Measurements from ENCODE around the gene SV2B.

DNA sequence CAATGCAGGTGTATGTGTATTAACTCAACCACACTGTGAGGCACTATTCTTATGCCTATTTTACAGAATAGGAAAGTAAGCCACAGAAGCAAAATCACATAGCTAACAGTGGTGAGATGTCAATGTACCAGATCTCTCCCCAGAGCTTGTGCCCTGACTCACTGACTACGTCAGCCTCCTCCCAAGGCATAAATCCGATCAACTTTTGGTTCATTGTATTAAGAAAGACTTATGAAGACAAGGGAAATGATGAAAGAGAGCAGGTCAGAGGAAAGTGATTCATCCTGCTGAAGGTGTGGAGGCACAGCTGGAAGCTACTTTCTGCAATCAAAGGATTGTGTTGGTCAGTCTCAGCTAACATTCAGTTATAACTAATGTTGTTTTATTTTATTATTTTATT, 33.0 kb upstream of the SV2B start:
- TF ChIP-seq TAF1 (IDR thresholded peaks at IDR 0.05; ENCODE audit: low read depth, low read length) (no peak), POLR2A (IDR thresholded peaks at IDR 0.05; ENCODE audit: low read depth, low read length) (no peak), POLR2AphosphoS5 (IDR thresholded peaks at IDR 0.05; ENCODE audit: low read depth, low read length) (no peak), PAX5 (IDR thresholded peaks at IDR 0.05; ENCODE audit: insufficient read depth, low read length, severe bottlenecking) (no peak)
